GM12872 (cell line): ENCODE results near the gene WDR87.

Experiments used
- TF ChIP-seq, protein P1 (sequence below): IDR thresholded peaks from 3 replicates; pipeline ENCODE4 v1.5.1; 2011; ENCODE audit warnings: low read depth, mild to moderate bottlenecking, low read length, moderate library complexity; ENCODE audit not compliant: insufficient read depth

The WDR87 gene

DNA sequence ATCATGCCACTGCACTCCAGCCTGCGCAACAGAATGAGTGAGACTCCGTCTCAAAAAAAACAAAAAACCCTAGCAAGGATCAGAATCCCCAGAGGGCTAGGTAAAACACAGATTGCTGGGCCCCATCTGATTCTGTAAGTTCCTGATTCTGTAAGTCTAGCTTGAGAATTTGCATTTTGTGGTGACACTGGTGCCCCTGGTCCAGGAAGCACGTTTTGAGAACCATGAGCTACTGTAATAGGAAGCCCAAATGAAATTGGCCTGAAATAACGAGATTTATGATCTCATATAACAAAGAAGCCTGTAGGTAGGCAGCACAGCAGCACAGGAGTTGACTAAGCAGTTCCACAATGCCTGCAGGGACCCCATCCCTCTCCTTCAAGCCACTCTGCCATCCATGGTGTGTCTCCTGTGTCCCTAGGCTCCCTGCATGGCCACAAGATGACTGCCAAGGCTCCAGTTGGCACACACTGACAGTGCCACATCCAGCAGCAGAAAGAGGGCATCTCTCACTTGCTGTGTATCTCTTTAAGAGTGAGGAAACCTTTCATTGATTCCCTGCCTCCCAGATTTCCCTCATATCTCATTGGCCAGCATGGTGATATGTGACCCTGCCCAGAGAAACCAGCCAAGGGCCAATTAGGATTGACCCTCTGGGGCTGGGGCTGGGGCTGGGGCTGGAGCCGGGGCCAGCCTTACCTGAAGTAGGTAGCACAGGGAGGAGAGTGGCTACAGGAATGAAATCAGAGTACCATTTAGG lies 22.3 kb upstream of the WDR87 start:
- TF ChIP-seq, protein P1, sequence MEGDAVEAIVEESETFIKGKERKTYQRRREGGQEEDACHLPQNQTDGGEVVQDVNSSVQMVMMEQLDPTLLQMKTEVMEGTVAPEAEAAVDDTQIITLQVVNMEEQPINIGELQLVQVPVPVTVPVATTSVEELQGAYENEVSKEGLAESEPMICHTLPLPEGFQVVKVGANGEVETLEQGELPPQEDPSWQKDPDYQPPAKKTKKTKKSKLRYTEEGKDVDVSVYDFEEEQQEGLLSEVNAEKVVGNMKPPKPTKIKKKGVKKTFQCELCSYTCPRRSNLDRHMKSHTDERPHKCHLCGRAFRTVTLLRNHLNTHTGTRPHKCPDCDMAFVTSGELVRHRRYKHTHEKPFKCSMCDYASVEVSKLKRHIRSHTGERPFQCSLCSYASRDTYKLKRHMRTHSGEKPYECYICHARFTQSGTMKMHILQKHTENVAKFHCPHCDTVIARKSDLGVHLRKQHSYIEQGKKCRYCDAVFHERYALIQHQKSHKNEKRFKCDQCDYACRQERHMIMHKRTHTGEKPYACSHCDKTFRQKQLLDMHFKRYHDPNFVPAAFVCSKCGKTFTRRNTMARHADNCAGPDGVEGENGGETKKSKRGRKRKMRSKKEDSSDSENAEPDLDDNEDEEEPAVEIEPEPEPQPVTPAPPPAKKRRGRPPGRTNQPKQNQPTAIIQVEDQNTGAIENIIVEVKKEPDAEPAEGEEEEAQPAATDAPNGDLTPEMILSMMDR: no peak

DNA sequence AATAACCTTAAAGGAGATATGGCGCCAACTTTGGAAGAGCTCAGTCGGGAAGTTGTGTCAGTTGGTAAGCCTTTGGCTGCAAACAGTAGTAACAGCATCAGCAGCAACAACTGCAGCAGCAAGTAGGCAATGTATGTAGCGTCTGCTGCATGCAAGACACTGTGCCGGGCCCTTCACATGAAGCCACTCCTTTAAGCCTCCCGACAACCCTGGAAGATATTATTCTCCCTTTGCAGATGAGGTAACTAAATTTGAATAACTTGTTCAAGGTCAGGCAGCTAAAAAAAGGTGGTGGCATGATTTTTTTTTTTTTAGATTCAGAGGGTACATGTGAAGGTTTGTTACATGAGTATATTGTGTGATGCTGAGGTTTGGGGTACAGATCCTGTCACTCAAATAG lies 20.3 kb upstream of the WDR87 start:
- TF ChIP-seq, protein P1: no peak

DNA sequence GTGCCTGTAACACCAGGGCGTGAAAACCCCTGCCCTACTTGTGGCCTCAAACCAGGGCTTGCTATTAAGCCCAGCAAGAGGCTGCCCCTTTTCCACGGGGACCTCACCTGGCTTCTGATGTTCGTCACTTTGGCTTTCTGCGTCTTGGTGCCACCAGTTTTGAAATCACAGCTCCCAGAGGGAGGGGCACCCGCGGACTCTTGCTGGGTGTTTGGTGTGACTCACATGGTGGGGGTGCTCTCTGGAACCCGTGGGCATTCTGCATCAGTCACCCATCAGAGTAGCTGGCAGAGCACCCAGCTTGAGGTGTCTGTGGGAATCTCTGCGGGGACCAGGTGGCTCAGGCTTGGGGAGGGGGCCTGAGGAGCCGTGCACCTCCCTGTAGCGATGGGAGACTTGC lies 19.9 kb upstream of the WDR87 start:
- TF ChIP-seq, protein P1: no peak

DNA sequence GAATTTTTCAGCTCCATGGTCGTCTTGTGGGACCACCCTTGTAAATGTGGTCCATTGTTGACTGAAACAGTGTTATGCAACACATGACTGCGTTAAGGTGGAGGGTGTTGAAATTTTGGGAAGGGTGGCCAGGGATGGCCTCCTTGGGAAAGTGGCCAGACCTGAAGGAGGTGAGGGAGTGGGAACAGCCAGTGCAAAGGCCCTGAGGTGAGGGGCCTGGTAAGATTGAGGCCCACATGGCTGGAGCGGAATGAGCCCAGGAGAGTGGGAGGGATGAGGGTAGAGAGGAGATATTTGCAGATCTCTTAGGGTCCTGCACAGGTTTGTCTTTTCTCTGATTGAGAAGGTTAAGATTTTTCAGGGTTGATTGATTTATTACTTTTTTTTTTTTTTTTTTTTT lies 18.8 kb upstream of the WDR87 start:
- TF ChIP-seq, protein P1: no peak

DNA sequence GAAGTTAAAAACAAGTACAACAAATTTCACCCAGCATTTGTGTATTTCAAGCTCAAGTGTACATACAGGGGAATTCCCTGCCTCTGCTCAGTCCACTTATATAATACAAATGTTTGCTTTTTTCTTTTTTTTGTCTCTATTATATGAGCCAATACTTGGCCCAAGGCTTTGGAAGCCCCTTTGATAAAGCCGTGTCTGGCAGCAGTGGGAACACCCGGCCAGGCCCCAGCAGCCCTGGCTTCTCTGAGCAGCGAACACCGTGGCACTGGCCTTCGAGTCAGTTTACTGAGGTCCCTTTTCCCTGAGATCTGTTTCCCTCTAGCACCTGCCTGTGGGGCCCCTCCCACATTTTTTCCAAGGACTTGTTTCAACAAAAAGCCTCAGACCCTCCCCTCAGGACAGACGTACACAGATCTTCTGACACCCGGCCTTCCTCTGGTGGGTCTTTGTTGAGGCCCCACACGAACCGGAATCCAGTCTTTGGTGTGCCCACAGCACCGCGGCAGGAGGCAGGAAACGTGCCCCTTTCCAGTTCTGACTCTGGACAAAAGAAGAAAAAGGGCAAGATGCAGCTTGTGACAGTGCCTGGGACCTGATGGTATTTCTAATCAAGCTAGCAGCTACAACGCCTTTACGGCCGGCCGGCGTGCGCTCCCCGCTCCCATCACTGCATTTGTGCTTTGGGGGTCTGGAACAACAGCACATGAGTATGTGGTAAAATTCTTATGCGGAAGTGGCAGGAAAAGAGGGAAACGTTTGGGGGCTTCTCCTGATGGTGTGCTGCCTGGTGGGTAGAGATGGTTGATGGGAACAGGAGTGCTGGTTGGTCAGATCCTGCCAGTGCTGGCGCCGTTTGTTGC lies 14.4 kb upstream of the WDR87 start:
- TF ChIP-seq, protein P1: no peak

DNA sequence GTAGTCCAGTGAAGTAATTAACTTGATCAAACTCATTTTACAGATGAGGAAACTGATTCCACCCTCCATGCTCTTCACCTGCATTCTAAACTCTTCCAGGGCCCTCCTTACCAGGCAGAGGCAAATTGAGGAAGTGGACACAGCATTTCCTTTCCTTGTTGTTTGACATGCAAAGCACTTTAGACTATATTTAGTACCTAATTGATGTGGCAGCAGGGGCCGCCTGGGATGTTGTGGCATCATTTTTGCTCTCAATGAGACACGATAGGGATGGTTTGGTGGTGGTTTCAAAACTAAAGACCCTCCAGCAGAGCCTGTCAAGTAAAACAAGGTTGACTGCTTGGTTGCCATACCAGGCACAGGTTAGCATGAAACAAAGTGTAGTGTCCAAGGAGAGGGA lies 8.5 kb upstream of the WDR87 start:
- TF ChIP-seq, protein P1: no peak

DNA sequence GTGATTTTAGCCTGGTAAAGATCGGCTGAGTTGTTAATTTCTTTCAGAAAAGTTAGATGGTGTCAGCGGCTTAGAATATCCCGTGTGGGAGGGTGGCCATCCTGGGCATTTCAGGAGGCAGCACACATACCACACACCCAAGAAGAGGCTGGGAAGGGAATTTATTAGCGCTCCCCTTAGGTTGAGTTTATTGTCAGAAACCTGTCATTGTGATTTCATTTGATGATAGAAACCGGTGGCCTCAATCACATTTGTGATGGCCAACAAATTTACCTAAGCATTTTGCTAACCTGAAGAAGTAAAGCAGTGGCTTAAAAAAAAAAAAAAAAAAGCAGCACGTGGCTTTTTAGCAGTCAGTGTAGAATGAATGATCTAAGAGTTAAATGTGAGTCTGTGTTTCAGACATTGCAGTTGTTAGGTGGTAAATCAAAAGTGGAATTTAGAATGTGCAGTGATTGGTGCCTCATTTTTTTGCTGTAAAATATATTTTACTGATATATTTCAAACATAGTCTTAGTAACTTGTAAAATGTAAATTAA lies 3.3 kb upstream of the WDR87 start:
- TF ChIP-seq, protein P1: no peak
